ENCODE measurements around the gene RAC2.
"Not testable (repeated sequence)": the region's sequence is repeated elsewhere in the genome, so short reads cannot be mapped to it uniquely, and the experiment has no call there.

RAC2 gene

GRCh38 chr22:37202716-37203115 lies 41.4 kb downstream of the RAC2 start:
- DNase-seq: no peak

- DNase-seq: no peak
Observed at GRCh38 chr22:37202001-37202555, 42.0 kb downstream of the RAC2 start.

- DNase-seq: not testable (repeated sequence)
Observed at GRCh38 chr22:37201443-37201820, 42.6 kb downstream of the RAC2 start.

- DNase-seq: no peak
Observed at GRCh38 chr22:37199760-37200108, 44.3 kb downstream of the RAC2 start.

GRCh38 chr22:37199103-37199759 lies 44.8 kb downstream of the RAC2 start:
- DNase-seq: peak; percentile 95 to 99

- peak; percentile 63 to 94 for DNase-seq
Observed at GRCh38 chr22:37198258-37199102, 45.6 kb downstream of the RAC2 start.

GRCh38 chr22:37197451-37198257 lies 46.4 kb downstream of the RAC2 start:
- DNase-seq: no peak

GRCh38 chr22:37196539-37197450 lies 47.3 kb downstream of the RAC2 start:
- no peak for DNase-seq

- DNase-seq: no peak
Observed at GRCh38 chr22:37195921-37196320, 48.1 kb downstream of the RAC2 start.

GRCh38 chr22:37194750-37195149 lies 49.3 kb downstream of the RAC2 start:
- no peak for DNase-seq

- peak; percentile 80 to 91 for DNase-seq
Observed at GRCh38 chr22:37193629-37194191, 50.4 kb downstream of the RAC2 start.

GRCh38 chr22:37192741-37193140 lies 51.3 kb downstream of the RAC2 start:
- DNase-seq: no peak

- no peak for DNase-seq
Observed at GRCh38 chr22:37192204-37192603, 51.9 kb downstream of the RAC2 start.

GRCh38 chr22:37190262-37190780 lies 53.7 kb downstream of the RAC2 start:
- no peak for DNase-seq

- peak; percentile 36 to 47 for DNase-seq
Observed at GRCh38 chr22:37188901-37189466, 55.1 kb downstream of the RAC2 start.

- DNase-seq: no peak
Observed at GRCh38 chr22:37187891-37188761, 55.9 kb downstream of the RAC2 start, which contains the start of gene C1QTNF6. Gene C1QTNF6, minus strand, starts transcription at chr22:37188247. Its CDS starts 34 bp downstream, at chr22:37188213.

- DNase-seq: no peak
Observed at GRCh38 chr22:37187552-37187890, 56.5 kb downstream of the RAC2 start.

GRCh38 chr22:37186997-37187522 lies 57.0 kb downstream of the RAC2 start:
- DNase-seq: peak; percentile 16 to 31

GRCh38 chr22:37186228-37186996 lies 57.7 kb downstream of the RAC2 start:
- peak; percentile 40 to 84 for DNase-seq

Measured in inflammatory macrophage treated with lipopolysaccharide for 1 hour (primary cell).